Sigmoid colon (tissue), 7 donors: ENCODE data around the gene SLC23A3. TPM values are rescaled to one million over a fixed set of nuclear protein-coding genes. Genes with fewer than 3 reads are reported as not detected.

Experiments
- DNase-seq: peaks from one replicate; pipeline ENCODE4 v3.0.0-alpha.2; 2019
- H3K27ac ChIP-seq, 4 donors: fragments of 200-600 bp; sonication (generic); one replicate each; pipeline ENCODE4 v1.5.1; 2016 to 2019; ENCODE audit warnings: mild to moderate bottlenecking in 1 of 4
- H3K27me3 ChIP-seq, 3 donors: fragments of 200-600 bp; sonication (generic); one replicate each; pipeline ENCODE4 v1.5.1; 2019; ENCODE audit warnings: mild to moderate bottlenecking in 1 of 3
- H3K36me3 ChIP-seq, 4 donors: fragments of 200-600 bp; sonication (generic); one replicate each; pipeline ENCODE4 v1.5.1; 2016 to 2019
- H3K4me1 ChIP-seq, 4 donors: fragments of 200-600 bp; sonication (generic); one replicate each; pipeline ENCODE4 v1.5.1; 2017 to 2019
- H3K4me3 ChIP-seq, 4 donors: fragments of 200-600 bp; sonication (generic); one replicate each; pipeline ENCODE4 v1.5.1; 2017 to 2019; ENCODE audit warnings: mild to moderate bottlenecking in 2 of 4, moderate library complexity in 1 of 4
- H3K9me3 ChIP-seq, 4 donors: fragments of 200-600 bp in 3 of 4; sonication (generic) in 3 of 4; one replicate each; pipeline versions ENCODE4 v1.5.1 to v1.6.1; 2013 to 2019
- EP300 ChIP-seq, 4 donors: sonication (generic); formaldehyde crosslinking; IDR thresholded peaks; one replicate each; pipeline ENCODE4 v1.6.1; 2017; ENCODE audit warnings: antibody characterized with exemption in 4 of 4
- POLR2A ChIP-seq, 2 donors: fragments of 450-650 bp; IDR thresholded peaks; one replicate each; pipeline ENCODE4 v1.6.1; 2016; ENCODE audit warnings: antibody characterized with exemption in 2 of 2, mild to moderate bottlenecking in 2 of 2, moderate library complexity in 2 of 2
- POLR2AphosphoS5 ChIP-seq, 4 donors: sonication (generic); formaldehyde crosslinking; IDR thresholded peaks; one replicate each; pipeline ENCODE4 v1.6.1; 2017; ENCODE audit warnings: antibody characterized with exemption in 4 of 4
- WGBS, 2 donors: extraction: QIAGEN DNeasy Blood & Tissue Kit; methylation state at CpG; one replicate each; pipeline ENCODE4 v1.1.7; 2013; 5-methylcytosine and 5-hydroxymethylcytosine counted together
- intact Hi-C: fragments of 100-400 bp; cut with DNase I; formaldehyde crosslinking; loops from one replicate; pipeline ENCODE4 v1.15.1; 2023
- polyA plus RNA-seq, 3 donors: library from polyadenylated mRNA; stranded (reverse); fragments of 200-250 nt; gene quantifications; one replicate each; pipeline ENCODE4 v1.2.3, GENCODE V29; 2013
- total RNA-seq, 4 donors: library from RNA; depleted of rRNA; stranded (reverse); fragments of >200 nt; gene quantifications; one replicate each; pipeline ENCODE4 v1.1.0, GENCODE V29; 2016
- TF ChIP-seq, protein P1 (sequence below), 4 experiments: fragments of 450-650 bp in 3 of 4; fragments of 200-600 bp in 1 of 4; IDR thresholded peaks; one replicate each; pipeline ENCODE4 v1.5.1; 2016 to 2019; ENCODE audit warnings: antibody characterized with exemption in 4 of 4, mild to moderate bottlenecking in 3 of 4, moderate library complexity in 2 of 4
- donor health status: healthy with polysubstance abuse.
- donor health status: Bipolar disorder and iron deficiency.
- donor health status: healthy.

SLC23A3 gene
- total and polyA plus RNA-seq, 7 donors, result 0.14 to 6.5 (median 0.99) TPM

DNA sequence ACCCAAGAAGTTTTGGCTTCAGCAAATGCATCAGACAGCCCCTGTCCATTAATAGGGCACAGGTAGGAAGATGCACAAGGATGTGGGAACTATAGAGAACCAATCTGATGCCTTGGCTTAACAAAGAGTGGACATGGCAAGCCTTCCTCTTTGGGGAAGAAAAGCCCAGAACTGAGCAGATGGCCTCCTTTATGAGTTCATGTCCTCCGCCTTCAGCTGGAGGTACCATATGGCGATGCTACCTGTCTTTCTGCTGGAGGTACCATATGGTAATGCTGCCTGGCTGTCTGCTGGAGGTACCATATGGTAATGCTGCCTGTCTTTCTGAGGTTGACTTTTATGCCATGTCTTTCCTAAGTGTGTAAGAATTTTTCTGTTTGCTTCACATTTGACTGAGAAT is 14.3 kb upstream of the SLC23A3 start:
- intact Hi-C loops, result no loop called here
- Histone ChIP-seq H3K4me3 (no peak overlapping the region), H3K9me3 (no peaks in the 10 kb centered on the region), H3K27ac (no peak overlapping the region), H3K4me1 (peaks cover 0 to 11% (median 10%) of the 10 kb centered on the region in 4 donors), H3K27me3 (no peaks in the 10 kb centered on the region), H3K36me3 (peaks cover 29 to 60% (median 40%) of the 10 kb centered on the region in 4 donors)
- no peak for DNase-seq
- TF ChIP-seq POLR2AphosphoS5 (IDR thresholded peaks at IDR 0.05), result no peak
- no peak for TF ChIP-seq EP300 (IDR thresholded peaks at IDR 0.05)
- no peak for TF ChIP-seq POLR2A (IDR thresholded peaks at IDR 0.05)
- TF ChIP-seq, protein P1, sequence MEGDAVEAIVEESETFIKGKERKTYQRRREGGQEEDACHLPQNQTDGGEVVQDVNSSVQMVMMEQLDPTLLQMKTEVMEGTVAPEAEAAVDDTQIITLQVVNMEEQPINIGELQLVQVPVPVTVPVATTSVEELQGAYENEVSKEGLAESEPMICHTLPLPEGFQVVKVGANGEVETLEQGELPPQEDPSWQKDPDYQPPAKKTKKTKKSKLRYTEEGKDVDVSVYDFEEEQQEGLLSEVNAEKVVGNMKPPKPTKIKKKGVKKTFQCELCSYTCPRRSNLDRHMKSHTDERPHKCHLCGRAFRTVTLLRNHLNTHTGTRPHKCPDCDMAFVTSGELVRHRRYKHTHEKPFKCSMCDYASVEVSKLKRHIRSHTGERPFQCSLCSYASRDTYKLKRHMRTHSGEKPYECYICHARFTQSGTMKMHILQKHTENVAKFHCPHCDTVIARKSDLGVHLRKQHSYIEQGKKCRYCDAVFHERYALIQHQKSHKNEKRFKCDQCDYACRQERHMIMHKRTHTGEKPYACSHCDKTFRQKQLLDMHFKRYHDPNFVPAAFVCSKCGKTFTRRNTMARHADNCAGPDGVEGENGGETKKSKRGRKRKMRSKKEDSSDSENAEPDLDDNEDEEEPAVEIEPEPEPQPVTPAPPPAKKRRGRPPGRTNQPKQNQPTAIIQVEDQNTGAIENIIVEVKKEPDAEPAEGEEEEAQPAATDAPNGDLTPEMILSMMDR (IDR thresholded peaks at IDR 0.05), result no peak
- WGBS, 2 donors, result 88 to 90% methylated on average over 2 of the region's 2 CpGs

- intact Hi-C loops, result no loop called here
- peak overlapping the region in 1 of 4 donors; percentile 6 for H3K27ac ChIP-seq
- no peak for TF ChIP-seq EP300 (IDR thresholded peaks at IDR 0.05)
- TF ChIP-seq, protein P1 (IDR thresholded peaks at IDR 0.05), result no peak
- no peak for TF ChIP-seq POLR2A (IDR thresholded peaks at IDR 0.05)
- no peaks in the 10 kb centered on the region for H3K9me3 ChIP-seq
- H3K36me3 ChIP-seq, result peaks cover 29 to 60% (median 40%) of the 10 kb centered on the region in 4 donors
- H3K4me3 ChIP-seq, result no peak overlapping the region
- peaks cover 0 to 17% (median 16%) of the 10 kb centered on the region in 4 donors for H3K4me1 ChIP-seq
- peak; percentile 48 for DNase-seq
- 64 to 91% methylated on average over 6 of the region's 6 CpGs for WGBS, 2 donors
- H3K27me3 ChIP-seq, result no peaks in the 10 kb centered on the region
Measured at GRCh38 chr2:219183151-219183772, 13.4 kb upstream of the SLC23A3 start.

GRCh38 chr2:219182331-219183150 is 12.7 kb upstream of the SLC23A3 start:
- 41 to 71% methylated on average over 8 of the region's 8 CpGs for WGBS, 2 donors
- TF ChIP-seq EP300 (IDR thresholded peaks at IDR 0.05), result no peak
- TF ChIP-seq, protein P1 (IDR thresholded peaks at IDR 0.05), result no peak
- no peak for TF ChIP-seq POLR2A (IDR thresholded peaks at IDR 0.05)
- TF ChIP-seq POLR2AphosphoS5 (IDR thresholded peaks at IDR 0.05), result no peak
- H3K27ac ChIP-seq, result peak overlapping the region in 1 of 4 donors; percentile 6

DNA sequence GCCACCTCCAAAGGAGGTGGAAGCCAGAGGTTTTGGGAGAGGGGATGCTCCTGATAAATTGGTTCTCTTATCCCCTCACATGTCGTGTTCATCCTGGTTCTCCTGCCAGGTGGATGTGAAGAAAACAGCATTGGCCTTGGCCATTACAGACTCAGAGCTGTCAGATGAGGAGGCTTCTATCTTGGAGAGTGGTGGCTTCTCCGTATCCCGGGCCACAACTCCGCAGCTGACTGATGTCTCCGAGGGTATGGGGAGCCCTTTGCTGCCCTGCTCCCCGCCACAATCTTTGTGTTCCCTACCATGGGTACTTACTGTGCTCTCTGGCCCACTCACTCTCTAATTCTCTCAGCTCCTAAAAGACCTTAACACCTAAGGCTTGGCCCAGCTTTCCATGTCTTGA is 11.7 kb upstream of the SLC23A3 start:
- no peak overlapping the region for H3K4me3 ChIP-seq
- H3K4me1 ChIP-seq, result peaks cover 2 to 21% (median 16%) of the 10 kb centered on the region in 4 donors
- DNase-seq, result peak; percentile 30
- WGBS, 2 donors, result 94 to 95% methylated on average over 6 of the region's 6 CpGs
- TF ChIP-seq POLR2AphosphoS5 (IDR thresholded peaks at IDR 0.05), result no peak
- no peak for TF ChIP-seq EP300 (IDR thresholded peaks at IDR 0.05)
- no peak for TF ChIP-seq POLR2A (IDR thresholded peaks at IDR 0.05)
- TF ChIP-seq, protein P1 (IDR thresholded peaks at IDR 0.05), result no peak
- no peaks in the 10 kb centered on the region for H3K27me3 ChIP-seq
- intact Hi-C loops, result no loop called here
- H3K36me3 ChIP-seq, result peaks cover 29 to 60% (median 40%) of the 10 kb centered on the region in 4 donors
- H3K27ac ChIP-seq, result no peak overlapping the region
- no peaks in the 10 kb centered on the region for H3K9me3 ChIP-seq

More at GRCh38 chr2:219182331-219183150, 12.7 kb upstream of the SLC23A3 start:
- Histone ChIP-seq H3K27me3 (no peaks in the 10 kb centered on the region), H3K4me3 (no peak overlapping the region), H3K4me1 (peaks cover 0 to 18% (median 16%) of the 10 kb centered on the region in 4 donors), H3K9me3 (no peaks in the 10 kb centered on the region), H3K36me3 (peaks cover 29 to 60% (median 40%) of the 10 kb centered on the region in 4 donors)
- peak; percentile 58 for DNase-seq
- intact Hi-C loops, result no loop called here
